Keratinocyte (primary cell): ENCODE measurements around the gene CNTNAP2. TPM values are rescaled to one million over a fixed set of nuclear protein-coding genes. Genes with fewer than 3 reads are reported as not detected.

Source experiments
- DNase-seq: peaks from one replicate; pipeline ENCODE4 v3.0.0-alpha.2; 2011; ENCODE audit warnings: low read depth, missing footprints, low spot score
- FAIRE-seq: peaks from 2 replicates; lab custom pipeline; 2011; peaks lifted over from hg19 to GRCh38; lab: Jason Lieb, UNC
- H2AFZ ChIP-seq: 2 replicates; pipeline ENCODE4 v1.6.0; 2012; ENCODE audit warnings: low read length, control low read depth, inconsistent platforms; ENCODE audit not compliant: control insufficient read depth
- H3K27ac ChIP-seq: 2 replicates; pipeline ENCODE4 v1.5.1; 2011; ENCODE audit warnings: low read length; ENCODE audit not compliant: control insufficient read depth, insufficient read depth
- H3K27me3 ChIP-seq: 3 replicates; pipeline ENCODE4 v1.6.0; 2011; ENCODE audit warnings: low read length; ENCODE audit not compliant: control insufficient read depth, insufficient read depth; ENCODE audit errors: extremely low read depth
- H3K36me3 ChIP-seq, 2 experiments: 2 replicates in 1 of 2; 3 replicates in 1 of 2; pipeline ENCODE4 v1.5.1; 2011; ENCODE audit warnings: low read length in 2 of 2, mild to moderate bottlenecking in 1 of 2; ENCODE audit not compliant: control insufficient read depth in 2 of 2, insufficient read depth in 2 of 2; ENCODE audit errors: extremely low read depth in 1 of 2
- H3K4me1 ChIP-seq: 3 replicates; pipeline ENCODE4 v1.5.1; 2011; ENCODE audit warnings: low read length; ENCODE audit not compliant: control insufficient read depth, insufficient read depth; ENCODE audit errors: extremely low read depth
- H3K4me2 ChIP-seq: 3 replicates; pipeline ENCODE4 v1.6.0; 2011; ENCODE audit warnings: low read depth, low read length; ENCODE audit not compliant: control insufficient read depth, insufficient read depth; ENCODE audit errors: extremely low read depth
- H3K4me3 ChIP-seq, 3 experiments: fragments of 200-600 bp in 1 of 3; sonication (generic) in 1 of 3; 2 replicates in 2 of 3; 3 replicates in 1 of 3; pipeline ENCODE4 v1.5.1; 2011 to 2016; ENCODE audit warnings: low read length in 3 of 3, mild to moderate bottlenecking in 3 of 3, control low read depth in 2 of 3, inconsistent platforms in 1 of 3, low read depth in 1 of 3, mixed read lengths in 1 of 3, mixed run types in 1 of 3, moderate library complexity in 1 of 3; ENCODE audit not compliant: control insufficient read depth in 2 of 3, insufficient read depth in 2 of 3; ENCODE audit errors: extremely low read depth in 1 of 3
- H3K79me2 ChIP-seq: 2 replicates; pipeline ENCODE4 v1.6.0; 2012; ENCODE audit warnings: low read length; ENCODE audit not compliant: control insufficient read depth, insufficient read depth
- H3K9ac ChIP-seq: 3 replicates; pipeline ENCODE4 v1.6.0; 2011; ENCODE audit warnings: low read length; ENCODE audit not compliant: control insufficient read depth, insufficient read depth; ENCODE audit errors: extremely low read depth
- H3K9me1 ChIP-seq: 3 replicates; pipeline ENCODE4 v1.6.0; 2011; ENCODE audit warnings: low read length; ENCODE audit not compliant: control insufficient read depth, insufficient read depth; ENCODE audit errors: extremely low read depth
- H3K9me3 ChIP-seq: 2 replicates; pipeline ENCODE4 v1.5.1; 2012; ENCODE audit warnings: low read depth, low read length; ENCODE audit not compliant: control insufficient read depth
- H4K20me1 ChIP-seq: 3 replicates; pipeline ENCODE4 v1.6.0; 2011; ENCODE audit warnings: low read length; ENCODE audit not compliant: control insufficient read depth, insufficient read depth; ENCODE audit errors: extremely low read depth
- CTCF ChIP-seq, 3 experiments: IDR thresholded peaks in 1 of 3; conservative IDR thresholded peaks in 1 of 3; optimal IDR thresholded peaks in 1 of 3; 2 replicates in 2 of 3; 3 replicates in 1 of 3; pipeline versions ENCODE3 to v1.5.1; 2011; ENCODE audit warnings: low read length in 3 of 3, mild to moderate bottlenecking in 3 of 3, moderate library complexity in 2 of 3, control low read depth in 1 of 3, inconsistent platforms in 1 of 3; ENCODE audit not compliant: insufficient read depth in 2 of 3; ENCODE audit errors: extremely low read depth in 1 of 3
- EZH2 ChIP-seq: IDR thresholded peaks from one replicate; pipeline ENCODE4 v1.6.1; 2012; ENCODE audit warnings: inconsistent platforms, mild to moderate bottlenecking, low read length, moderate library complexity
- dilution Hi-C: fragments of 300-500 bp; cut with MboI; formaldehyde crosslinking; loops from one replicate; pipeline ENCODE4 v1.7.0; 2020; ENCODE audit warnings: low sequenced_read_pairs; ENCODE audit not compliant: extremely low pct_ligation_motif_present
- polyA plus RNA-seq, 5 experiments: library from polyadenylated mRNA; depleted of rRNA in 3 of 5; stranded (reverse) in 3 of 5; stranded (forward) in 1 of 5; unstranded in 1 of 5; fragments of >200 nt; gene quantifications; 1 replicate in 1 of 5; 2 replicates in 3 of 5; 3 replicates in 1 of 5; pipeline versions ENCODE4 v1.2.1 to v1.2.3, GENCODE V29; 2011 to 2012; ENCODE audit warnings: missing spikeins in 2 of 5, low read depth in 1 of 5, low replicate concordance in 1 of 5

Gene CNTNAP2
- polyA plus RNA-seq, 1 donor (not counting 4 experiments of a cell fraction or from before 2014, with no cell fraction given) = 1.4 TPM

DNA sequence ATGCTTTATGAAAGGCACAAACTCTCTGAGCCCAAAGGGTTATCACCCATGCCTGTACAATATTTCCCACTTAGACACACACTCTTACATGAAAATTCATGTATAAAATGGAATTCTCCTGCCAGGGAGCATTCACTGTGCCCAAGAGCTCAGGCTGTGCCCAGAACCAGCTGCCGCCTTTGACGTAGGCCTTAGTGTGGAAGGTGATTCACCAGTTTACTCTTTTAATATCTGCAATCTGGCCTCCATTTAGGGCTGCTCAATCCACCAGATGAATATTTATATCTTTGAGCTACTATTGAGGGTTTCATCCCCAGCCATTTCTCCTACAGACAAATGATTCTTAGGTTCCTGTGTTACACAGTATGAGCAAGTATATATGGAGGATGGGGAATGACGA lies 849.7 kb downstream of the CNTNAP2 start:
- no peaks in the 10 kb centered on the region for H3K79me2 ChIP-seq
- H4K20me1 ChIP-seq = no peaks in the 10 kb centered on the region
- FAIRE-seq = no peak
- H3K4me3 ChIP-seq = no peak overlapping the region
- TF ChIP-seq CTCF (optimal IDR thresholded peaks at IDR 0.05 in 1 of 3, IDR thresholded peaks at IDR 0.05 in 1 of 3, conservative IDR thresholded peaks at IDR 0.05 in 1 of 3; ENCODE audit: extremely low read depth in 1 of 3, insufficient read depth in 2 of 3, low read length in 3 of 3) (no peak), EZH2 (no peak)
- H3K9ac ChIP-seq = no peak overlapping the region
- no peak for DNase-seq
- no peaks in the 10 kb centered on the region for H3K9me1 ChIP-seq
- no peaks in the 10 kb centered on the region for H3K9me3 ChIP-seq
- H3K4me2 ChIP-seq = no peak overlapping the region
- H3K4me1 ChIP-seq = no peaks in the 10 kb centered on the region
- dilution Hi-C loops = no loop called here
- no peaks in the 10 kb centered on the region for H3K36me3 ChIP-seq
- H3K27ac ChIP-seq = no peak overlapping the region
- no peaks in the 10 kb centered on the region for H3K27me3 ChIP-seq
- H2AFZ ChIP-seq = no peak overlapping the region

DNA sequence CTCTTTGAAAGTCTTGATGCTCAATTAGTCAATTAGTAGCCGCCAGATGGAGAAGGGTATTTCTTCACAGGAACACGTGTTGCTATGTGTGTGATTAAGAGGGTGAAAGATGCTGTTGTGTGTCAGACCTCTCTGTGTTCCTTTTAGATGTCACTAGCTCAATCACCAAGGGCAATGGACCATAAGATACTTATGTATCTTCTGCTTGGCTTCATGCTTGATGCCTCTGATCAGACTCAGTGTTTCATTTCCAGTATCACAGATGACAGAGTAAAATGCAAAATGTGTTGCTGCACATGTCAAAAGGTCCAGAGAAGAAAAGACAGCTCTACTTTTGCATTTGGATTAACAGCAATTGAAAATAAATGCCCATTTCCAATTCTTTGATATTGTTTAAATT lies 865.9 kb downstream of the CNTNAP2 start:
- TF ChIP-seq CTCF (optimal IDR thresholded peaks at IDR 0.05 in 1 of 3, IDR thresholded peaks at IDR 0.05 in 1 of 3, conservative IDR thresholded peaks at IDR 0.05 in 1 of 3; ENCODE audit: extremely low read depth in 1 of 3, insufficient read depth in 2 of 3, low read length in 3 of 3) (no peak), EZH2 (no peak)
- H3K36me3 ChIP-seq = no peaks in the 10 kb centered on the region
- no peaks in the 10 kb centered on the region for H3K27me3 ChIP-seq
- no peaks in the 10 kb centered on the region for H3K9me1 ChIP-seq
- H3K4me3 ChIP-seq = no peak overlapping the region
- no peak overlapping the region for H3K4me2 ChIP-seq
- H4K20me1 ChIP-seq = no peaks in the 10 kb centered on the region
- no peak for DNase-seq
- FAIRE-seq = no peak
- no peak overlapping the region for H2AFZ ChIP-seq
- dilution Hi-C loops = no loop called here
- H3K27ac ChIP-seq = no peak overlapping the region
- H3K9ac ChIP-seq = no peak overlapping the region
- no peaks in the 10 kb centered on the region for H3K4me1 ChIP-seq
- H3K9me3 ChIP-seq = no peaks in the 10 kb centered on the region
- H3K79me2 ChIP-seq = no peaks in the 10 kb centered on the region
